Measurements from ENCODE around the gene ZFR2. TPM values are rescaled to one million over a fixed set of nuclear protein-coding genes. Genes with fewer than 3 reads are reported as not detected.

Gene ZFR2
- total RNA-seq, 2 donors from 2014 or later: 0.56 TPM; not detected in 1

- ATAC-seq (replicated peaks in 1 of 2): no peak
- H3K9me3 Mint-ChIP-seq: peaks cover 0 to 7% of the 10 kb centered on the region in 2 donors
Observed at GRCh38 chr19:3840804-3841203, 28.0 kb downstream of the ZFR2 start.

DNA sequence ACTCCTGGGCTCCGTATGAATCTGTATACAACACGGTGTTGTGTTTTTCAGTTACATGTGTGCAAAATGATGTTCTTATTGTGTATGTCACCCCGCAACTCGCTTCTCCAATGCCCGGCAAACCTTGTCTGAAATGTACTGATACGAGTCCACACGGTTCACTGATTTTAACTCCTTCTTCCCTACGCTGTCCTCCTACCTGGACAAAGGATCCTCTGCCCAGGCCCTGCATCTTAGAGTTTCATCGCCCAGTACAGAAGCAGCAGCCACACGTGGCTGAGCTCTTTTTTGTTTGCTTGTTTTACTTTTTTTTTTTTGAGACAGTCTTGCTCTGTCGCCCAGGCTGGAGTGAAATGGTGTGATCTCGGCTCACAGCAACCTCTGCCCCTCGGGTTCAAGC is 28.9 kb downstream of the ZFR2 start:
- Mint-ChIP-seq H3K4me1 (ENCODE audit: low read depth) (no peaks in the 10 kb centered on the region), H3K9me3 (peaks cover 0 to 7% of the 10 kb centered on the region in 2 donors), H3K36me3 (ENCODE audit: insufficient read depth in 2 of 2) (peaks cover 0 to 2% of the 10 kb centered on the region in 2 donors), H3K27ac (no peak overlapping the region), H3K27me3 (ENCODE audit: low read depth) (no peaks in the 10 kb centered on the region), H3K4me3 (no peak overlapping the region)
- ATAC-seq (replicated peaks in 1 of 2) (no peak), DNase-seq (no peak)

More at GRCh38 chr19:3840804-3841203, 28.0 kb downstream of the ZFR2 start:
- DNase-seq: no peak
- Mint-ChIP-seq H3K4me1 (ENCODE audit: low read depth) (no peaks in the 10 kb centered on the region), H3K4me3 (no peak overlapping the region), H3K27ac (no peak overlapping the region), H3K36me3 (ENCODE audit: insufficient read depth in 2 of 2) (peaks cover 0 to 2% of the 10 kb centered on the region in 2 donors), H3K27me3 (ENCODE audit: low read depth) (no peaks in the 10 kb centered on the region)

DNA sequence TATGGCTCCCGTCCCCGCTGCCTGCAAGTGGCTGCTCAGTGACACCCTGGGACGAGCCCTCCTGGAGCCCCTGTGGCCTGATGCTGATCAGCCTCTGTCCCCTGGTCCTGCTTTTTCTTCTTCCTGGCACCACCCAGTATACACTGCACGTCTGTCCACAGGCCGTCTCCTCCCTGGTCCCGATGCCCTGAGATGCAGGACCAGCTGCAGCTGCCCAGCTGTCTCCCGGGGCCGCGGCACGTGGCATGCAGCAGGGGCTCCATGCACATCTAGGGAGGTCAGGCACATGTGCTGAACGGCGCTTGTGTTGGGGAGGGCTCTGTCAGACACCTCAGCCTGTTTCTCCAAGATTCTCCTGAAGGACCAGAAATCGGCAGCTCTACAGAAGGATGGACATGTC is 30.2 kb downstream of the ZFR2 start:
- no peak for ATAC-seq (replicated peaks in 1 of 2)
- no peaks in the 10 kb centered on the region for H3K4me1 Mint-ChIP-seq (ENCODE audit: low read depth)
- no peak overlapping the region for H3K27ac Mint-ChIP-seq
- peaks cover 0 to 7% of the 10 kb centered on the region in 2 donors for H3K9me3 Mint-ChIP-seq
- peaks cover 0 to 2% of the 10 kb centered on the region in 2 donors for H3K36me3 Mint-ChIP-seq (ENCODE audit: insufficient read depth in 2 of 2)
- H3K27me3 Mint-ChIP-seq (ENCODE audit: low read depth): no peaks in the 10 kb centered on the region
- no peak for DNase-seq
- H3K4me3 Mint-ChIP-seq: no peak overlapping the region

DNA sequence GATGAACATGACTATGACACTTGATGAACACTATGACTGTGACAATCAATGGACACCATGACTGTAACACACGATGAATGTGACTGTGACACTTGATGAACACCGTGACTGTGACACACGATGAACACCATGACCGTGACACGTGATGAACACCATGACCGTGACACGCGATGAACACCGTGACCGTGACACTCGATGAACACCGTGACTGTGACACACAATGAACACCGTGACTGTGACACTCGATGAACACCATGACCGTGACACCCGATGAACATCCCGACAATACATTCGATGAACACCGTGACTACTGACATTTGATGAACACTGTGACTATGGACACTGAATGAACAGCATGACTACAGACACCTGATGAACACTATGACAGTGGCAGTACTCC is 30.9 kb downstream of the ZFR2 start:
- ATAC-seq (replicated peaks in 1 of 2): no peak
- Mint-ChIP-seq H3K4me3 (no peak overlapping the region), H3K4me1 (ENCODE audit: low read depth) (no peaks in the 10 kb centered on the region), H3K36me3 (ENCODE audit: insufficient read depth in 2 of 2) (peaks cover 0 to 2% of the 10 kb centered on the region in 2 donors), H3K27ac (no peak overlapping the region), H3K27me3 (ENCODE audit: low read depth) (no peaks in the 10 kb centered on the region), H3K9me3 (peaks cover 0 to 7% of the 10 kb centered on the region in 2 donors)
- no peak for DNase-seq

DNA sequence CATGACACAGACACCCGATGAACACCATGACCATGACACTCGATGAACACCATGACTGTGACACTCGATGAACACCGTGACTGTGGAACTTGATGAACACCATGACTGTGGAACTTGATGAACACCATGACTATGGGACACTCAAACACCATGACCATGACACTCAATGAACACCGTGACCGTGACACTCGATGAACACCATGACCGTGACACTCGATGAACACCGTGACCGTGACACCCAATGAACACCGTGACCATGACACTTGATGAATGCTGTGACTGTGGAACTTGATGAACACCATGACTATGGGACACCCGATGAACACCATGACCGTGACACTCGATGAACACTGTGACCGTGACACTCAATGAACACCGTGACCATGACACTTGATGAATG is 31.5 kb downstream of the ZFR2 start:
- DNase-seq: no peak
- ATAC-seq (replicated peaks in 1 of 2): no peak
- Mint-ChIP-seq H3K4me1 (ENCODE audit: low read depth) (no peaks in the 10 kb centered on the region), H3K27me3 (ENCODE audit: low read depth) (no peaks in the 10 kb centered on the region), H3K9me3 (peaks cover 0 to 7% of the 10 kb centered on the region in 2 donors), H3K27ac (no peak overlapping the region), H3K36me3 (ENCODE audit: insufficient read depth in 2 of 2) (peaks cover 0 to 2% of the 10 kb centered on the region in 2 donors), H3K4me3 (no peak overlapping the region)

GRCh38 chr19:3836887-3837286 is 32.0 kb downstream of the ZFR2 start:
- H3K27ac Mint-ChIP-seq: no peak overlapping the region
- peaks cover 0 to 7% of the 10 kb centered on the region in 2 donors for H3K9me3 Mint-ChIP-seq
- H3K4me1 Mint-ChIP-seq (ENCODE audit: low read depth): no peaks in the 10 kb centered on the region
- DNase-seq (no peak), ATAC-seq (replicated peaks in 1 of 2) (no peak)
- H3K27me3 Mint-ChIP-seq (ENCODE audit: low read depth): no peaks in the 10 kb centered on the region
- H3K36me3 Mint-ChIP-seq (ENCODE audit: insufficient read depth in 2 of 2): peaks cover 0 to 2% of the 10 kb centered on the region in 2 donors
- H3K4me3 Mint-ChIP-seq: no peak overlapping the region

DNA sequence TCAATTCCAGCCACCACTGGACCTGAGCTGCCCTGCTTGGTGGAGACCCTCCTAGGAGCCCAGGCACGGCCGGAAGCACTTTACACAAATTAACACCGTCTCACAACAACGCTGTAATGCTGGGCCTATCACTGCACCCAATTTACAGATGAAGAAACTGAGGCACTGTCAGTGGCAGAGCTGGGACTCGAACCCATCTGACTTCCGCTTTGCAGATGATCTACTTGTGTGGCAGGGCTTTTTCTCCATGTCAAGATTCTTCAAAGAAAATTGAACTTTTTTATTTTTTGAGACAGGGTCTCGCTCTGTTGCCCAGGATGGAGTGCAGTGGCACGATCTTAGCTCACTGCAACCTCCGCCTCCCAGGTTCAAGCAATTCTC is 33.8 kb downstream of the ZFR2 start:
- Mint-ChIP-seq H3K4me1 (ENCODE audit: low read depth) (no peaks in the 10 kb centered on the region), H3K9me3 (peaks cover 0 to 7% of the 10 kb centered on the region in 2 donors), H3K4me3 (no peak overlapping the region), H3K27ac (no peak overlapping the region), H3K36me3 (ENCODE audit: insufficient read depth in 2 of 2) (peaks cover 0 to 2% of the 10 kb centered on the region in 2 donors), H3K27me3 (ENCODE audit: low read depth) (no peaks in the 10 kb centered on the region)
- ATAC-seq (replicated peaks in 1 of 2) (no peak), DNase-seq (no peak)

- ATAC-seq (replicated peaks in 1 of 2): no peak
- no peak overlapping the region for H3K4me3 Mint-ChIP-seq
- no peaks in the 10 kb centered on the region for H3K4me1 Mint-ChIP-seq (ENCODE audit: low read depth)
- H3K27me3 Mint-ChIP-seq (ENCODE audit: low read depth): no peaks in the 10 kb centered on the region
- DNase-seq: no peak
- H3K27ac Mint-ChIP-seq: no peak overlapping the region
- peaks cover 0 to 7% of the 10 kb centered on the region in 2 donors for H3K9me3 Mint-ChIP-seq
- peaks cover 0 to 2% of the 10 kb centered on the region in 2 donors for H3K36me3 Mint-ChIP-seq (ENCODE audit: insufficient read depth in 2 of 2)
Observed at GRCh38 chr19:3834349-3835054, 34.3 kb downstream of the ZFR2 start.

DNA sequence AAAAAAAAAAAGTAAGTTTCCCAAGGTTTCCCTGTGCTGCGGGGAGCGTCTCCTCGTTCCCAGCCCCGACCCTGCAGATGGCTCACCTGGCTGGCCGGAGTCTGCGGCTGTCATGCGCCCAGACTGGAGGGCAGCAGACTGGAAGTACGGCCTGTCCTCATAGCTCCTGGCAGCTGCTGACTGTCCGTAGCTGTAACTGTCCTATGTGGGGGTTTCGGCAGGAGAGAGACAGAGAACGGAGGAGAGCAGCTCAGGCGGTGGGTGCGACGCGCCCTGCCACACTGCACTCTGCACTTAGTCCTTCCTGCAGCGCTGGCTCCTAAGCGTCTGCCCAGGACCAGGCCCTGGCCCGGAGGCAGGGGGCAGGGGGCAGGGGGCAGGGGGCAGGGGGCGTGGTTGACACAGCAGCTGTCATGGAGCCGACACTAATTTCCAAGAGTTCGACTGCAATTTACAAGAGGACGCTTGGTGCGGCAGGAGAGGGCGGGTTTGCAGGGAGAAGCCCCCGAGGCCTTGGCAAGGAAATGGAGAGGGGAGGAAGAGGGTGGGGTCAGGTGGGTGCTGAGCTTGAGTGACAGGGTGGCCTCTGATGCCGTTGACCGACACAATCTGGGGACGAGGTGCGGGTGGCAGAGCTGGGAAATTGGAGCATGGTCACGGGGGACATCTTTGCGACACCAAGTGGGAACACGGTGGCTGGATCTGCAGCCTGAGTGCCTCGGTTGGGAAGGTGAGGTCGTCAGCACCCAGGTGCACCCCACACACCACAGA is 35.1 kb downstream of the ZFR2 start:
- ATAC-seq (replicated peaks in 1 of 2) (no peak), DNase-seq (no peak)
- no peaks in the 10 kb centered on the region for H3K4me1 Mint-ChIP-seq (ENCODE audit: low read depth)
- H3K27ac Mint-ChIP-seq: no peak overlapping the region
- H3K4me3 Mint-ChIP-seq: no peak overlapping the region
- no peaks in the 10 kb centered on the region for H3K27me3 Mint-ChIP-seq (ENCODE audit: low read depth)
- H3K9me3 Mint-ChIP-seq: peaks cover 0 to 7% of the 10 kb centered on the region in 2 donors
- H3K36me3 Mint-ChIP-seq (ENCODE audit: insufficient read depth in 2 of 2): peaks cover 0 to 2% of the 10 kb centered on the region in 2 donors

DNA sequence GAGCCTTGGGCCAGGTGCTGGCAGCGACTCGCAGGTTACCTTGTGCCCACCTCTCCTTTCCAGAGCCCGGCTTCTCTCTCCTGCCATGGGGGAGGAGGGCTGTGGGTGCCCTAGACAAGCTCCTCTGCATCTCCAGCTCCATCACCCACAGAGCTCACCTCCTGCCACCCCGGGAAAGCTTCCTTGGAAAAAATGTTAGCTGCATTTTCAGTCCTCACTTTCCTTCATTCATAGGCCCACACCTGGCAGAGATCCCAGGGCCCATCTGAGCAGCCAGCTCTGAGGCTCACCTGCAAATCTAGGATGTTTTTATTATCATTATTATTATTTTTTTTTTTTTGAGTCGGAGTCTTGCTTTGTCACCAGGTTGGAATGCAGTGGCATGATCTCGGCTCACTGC is 36.8 kb downstream of the ZFR2 start:
- no peak overlapping the region for H3K4me3 Mint-ChIP-seq
- H3K4me1 Mint-ChIP-seq (ENCODE audit: low read depth): no peaks in the 10 kb centered on the region
- no peaks in the 10 kb centered on the region for H3K36me3 Mint-ChIP-seq (ENCODE audit: insufficient read depth in 2 of 2)
- ATAC-seq (replicated peaks in 1 of 2) (no peak), DNase-seq (no peak)
- H3K27ac Mint-ChIP-seq: no peak overlapping the region
- no peaks in the 10 kb centered on the region for H3K9me3 Mint-ChIP-seq
- no peaks in the 10 kb centered on the region for H3K27me3 Mint-ChIP-seq (ENCODE audit: low read depth)

DNA sequence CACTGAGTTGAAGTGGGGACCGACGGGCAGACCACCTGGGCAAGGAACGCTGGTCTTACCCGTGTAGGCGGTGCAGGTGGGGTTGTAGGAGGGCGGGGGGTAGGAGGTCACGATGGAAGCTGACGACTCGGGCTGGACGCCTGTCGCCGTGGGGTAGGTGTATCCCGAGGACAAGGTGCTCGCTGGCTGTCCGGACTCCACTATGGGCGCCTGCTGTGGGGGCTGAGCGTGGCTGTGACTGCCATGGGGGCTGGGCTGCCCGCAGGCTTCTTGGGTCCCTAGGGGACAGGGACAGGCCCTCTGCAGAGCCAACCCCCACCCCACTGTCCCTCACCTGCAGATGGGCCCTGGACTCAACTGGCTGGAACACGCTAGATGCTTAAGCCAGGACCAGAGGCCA is 37.2 kb downstream of the ZFR2 start:
- H3K4me3 Mint-ChIP-seq: no peak overlapping the region
- ATAC-seq (replicated peaks in 1 of 2) (no peak), DNase-seq (no peak)
- H3K9me3 Mint-ChIP-seq: no peaks in the 10 kb centered on the region
- no peaks in the 10 kb centered on the region for H3K36me3 Mint-ChIP-seq (ENCODE audit: insufficient read depth in 2 of 2)
- H3K27ac Mint-ChIP-seq: no peak overlapping the region
- no peaks in the 10 kb centered on the region for H3K27me3 Mint-ChIP-seq (ENCODE audit: low read depth)
- H3K4me1 Mint-ChIP-seq (ENCODE audit: low read depth): no peaks in the 10 kb centered on the region

- ATAC-seq (replicated peaks in 1 of 2) (no peak), DNase-seq (no peak)
- no peaks in the 10 kb centered on the region for H3K27me3 Mint-ChIP-seq (ENCODE audit: low read depth)
- no peaks in the 10 kb centered on the region for H3K36me3 Mint-ChIP-seq (ENCODE audit: insufficient read depth in 2 of 2)
- H3K4me1 Mint-ChIP-seq (ENCODE audit: low read depth): no peaks in the 10 kb centered on the region
- H3K9me3 Mint-ChIP-seq: no peaks in the 10 kb centered on the region
- H3K27ac Mint-ChIP-seq: no peak overlapping the region
- no peak overlapping the region for H3K4me3 Mint-ChIP-seq
Observed at GRCh38 chr19:3830621-3831589, 37.9 kb downstream of the ZFR2 start.

GRCh38 chr19:3827306-3827705 is 41.5 kb downstream of the ZFR2 start:
- Mint-ChIP-seq H3K9me3 (no peaks in the 10 kb centered on the region), H3K4me3 (no peak overlapping the region), H3K27me3 (ENCODE audit: low read depth) (no peaks in the 10 kb centered on the region), H3K27ac (no peak overlapping the region), H3K36me3 (ENCODE audit: insufficient read depth in 2 of 2) (no peaks in the 10 kb centered on the region), H3K4me1 (ENCODE audit: low read depth) (peaks cover under 1% of the 10 kb centered on the region)
- DNase-seq (no peak), ATAC-seq (replicated peaks in 1 of 2) (no peak)
